ENCODE measurements around the gene C11orf54.

- TF ChIP-seq POLR2A (IDR thresholded peaks at IDR 0.05) = no peak
- TF ChIP-seq, protein P1, sequence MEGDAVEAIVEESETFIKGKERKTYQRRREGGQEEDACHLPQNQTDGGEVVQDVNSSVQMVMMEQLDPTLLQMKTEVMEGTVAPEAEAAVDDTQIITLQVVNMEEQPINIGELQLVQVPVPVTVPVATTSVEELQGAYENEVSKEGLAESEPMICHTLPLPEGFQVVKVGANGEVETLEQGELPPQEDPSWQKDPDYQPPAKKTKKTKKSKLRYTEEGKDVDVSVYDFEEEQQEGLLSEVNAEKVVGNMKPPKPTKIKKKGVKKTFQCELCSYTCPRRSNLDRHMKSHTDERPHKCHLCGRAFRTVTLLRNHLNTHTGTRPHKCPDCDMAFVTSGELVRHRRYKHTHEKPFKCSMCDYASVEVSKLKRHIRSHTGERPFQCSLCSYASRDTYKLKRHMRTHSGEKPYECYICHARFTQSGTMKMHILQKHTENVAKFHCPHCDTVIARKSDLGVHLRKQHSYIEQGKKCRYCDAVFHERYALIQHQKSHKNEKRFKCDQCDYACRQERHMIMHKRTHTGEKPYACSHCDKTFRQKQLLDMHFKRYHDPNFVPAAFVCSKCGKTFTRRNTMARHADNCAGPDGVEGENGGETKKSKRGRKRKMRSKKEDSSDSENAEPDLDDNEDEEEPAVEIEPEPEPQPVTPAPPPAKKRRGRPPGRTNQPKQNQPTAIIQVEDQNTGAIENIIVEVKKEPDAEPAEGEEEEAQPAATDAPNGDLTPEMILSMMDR (IDR thresholded peaks at IDR 0.05) = no peak
Observed at GRCh38 chr11:93783362-93783761, 41.9 kb downstream of the C11orf54 start.

Measured in esophagus squamous epithelium (tissue), 4 donors.